ENCODE data around the gene DMRTA2.

DMRTA2 gene

GRCh38 chr1:50373532-50373931 is 49.7 kb downstream of the DMRTA2 start:
- no peak for DNase-seq

- no peak for DNase-seq
These were observed 51.5 kb downstream of the DMRTA2 start for GRCh38 chr1:50371749-50372148.

DNA sequence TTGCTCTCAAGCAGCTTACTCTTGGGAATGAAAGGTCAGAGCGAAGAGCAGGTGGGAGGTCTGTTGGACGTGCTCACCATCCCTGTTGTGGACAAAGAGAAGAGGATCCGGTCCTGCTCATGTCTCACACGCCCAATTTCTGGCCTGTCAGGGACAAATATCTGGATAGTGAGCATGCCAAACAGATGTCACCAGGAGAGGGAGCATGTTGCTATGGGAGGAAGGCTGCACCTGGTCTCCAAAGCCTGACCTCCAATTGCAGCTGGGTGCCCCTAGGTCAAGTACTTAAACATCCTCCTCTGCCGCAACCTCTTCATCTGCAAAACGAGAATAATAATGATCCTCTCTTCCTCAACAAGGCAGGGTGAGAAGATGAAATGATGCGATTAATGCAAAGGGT is 53.4 kb downstream of the DMRTA2 start:
- peak in 2 of 3 experiments; percentile 44 to 75 for DNase-seq

GRCh38 chr1:50369008-50369634 is 54.1 kb downstream of the DMRTA2 start:
- DNase-seq, result no peak

DNA sequence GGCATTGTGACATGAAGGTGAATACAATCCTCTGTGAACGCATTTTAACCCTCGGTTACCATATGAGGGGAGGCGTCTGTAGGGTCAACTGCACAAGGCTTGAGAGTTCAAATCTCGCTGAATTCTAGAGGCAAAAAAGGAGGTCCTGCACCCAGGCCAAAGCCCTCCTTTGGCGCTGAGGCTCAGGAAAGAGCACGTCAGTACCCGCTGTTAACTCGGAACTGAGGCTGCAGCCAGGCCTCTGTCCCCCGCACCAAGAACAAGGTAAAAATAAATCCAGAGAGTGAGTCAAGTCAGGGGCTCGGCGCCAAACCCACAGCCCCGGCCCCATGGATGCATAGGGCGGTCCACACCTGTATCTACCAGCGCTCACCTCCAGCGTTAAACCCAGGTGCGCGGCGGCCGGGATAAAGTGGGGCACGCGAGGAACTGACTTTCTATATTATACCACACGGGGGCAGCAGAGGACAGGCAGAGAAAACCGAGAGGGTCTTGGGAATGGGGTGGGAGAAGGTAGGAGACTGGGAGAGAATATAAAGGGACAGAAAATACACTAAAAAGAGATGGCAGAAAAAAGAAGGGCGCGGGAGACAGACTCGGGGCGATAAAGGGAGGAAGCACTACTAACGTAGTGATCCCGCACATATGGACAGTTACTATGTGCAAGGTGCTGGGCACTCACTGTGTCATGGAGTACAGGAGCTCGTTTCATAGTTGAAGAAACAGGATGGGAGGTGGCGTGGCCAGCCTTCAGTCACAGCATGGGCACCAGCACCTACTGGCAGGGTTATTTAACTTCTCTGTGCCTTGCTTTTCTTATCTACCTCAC is 54.9 kb downstream of the DMRTA2 start:
- DNase-seq, result peak; percentile 32 to 79 (median 60)

All from NCI-H1417 (cell line).